B cell (primary cell): ENCODE results near the gene KCNJ14. TPM values are rescaled to one million over a fixed set of nuclear protein-coding genes. Genes with fewer than 3 reads are reported as not detected.

Experiments used
- ATAC-seq: fragments of 200-7000 bp; cut with Tn5 transposase; one replicate; pipeline ENCODE4 v1.10.0; 2021; ENCODE audit warnings: low read depth, mild to moderate bottlenecking, moderate number of reproducible peaks, moderate library complexity
- CTCF ChIA-PET: fragments of 350-600 bp; sonication (Branson Sonifier 250); formaldehyde crosslinking; loops from one replicate; lab custom pipeline; 2021; ENCODE audit warnings: antibody characterized with exemption, inconsistent platforms; lab: Charles Lee
- POLR2A ChIA-PET: fragments of 350-600 bp; sonication (Branson Sonifier 250); formaldehyde crosslinking; loops from one replicate; lab custom pipeline; 2021; ENCODE audit warnings: antibody characterized with exemption; lab: Charles Lee
- DNase-seq: peaks from one replicate; pipeline ENCODE4 v3.0.0; 2013
- H2AFZ ChIP-seq: 2 replicates; pipeline ENCODE4 v1.6.1; 2012; ENCODE audit warnings: mild to moderate bottlenecking, low read depth, low read length; ENCODE audit not compliant: insufficient read depth, poor library complexity, severe bottlenecking
- H3K27ac ChIP-seq, 2 donors: 1 replicate in 1 of 2; 2 replicates in 1 of 2; pipeline ENCODE4 v1.5.1; 2012 to 2013; ENCODE audit warnings: low read length in 2 of 2, mild to moderate bottlenecking in 2 of 2, moderate library complexity in 1 of 2
- H3K27me3 ChIP-seq, 4 experiments: fragments of 200-600 bp in 1 of 4; sonication (generic) in 1 of 4; replicated peaks in 1 of 4; 1 replicate in 2 of 4; 2 replicates in 2 of 4; pipeline versions ENCODE4 v1.6.1 to v1.7.0; 2013 to 2016; ENCODE audit warnings: low read length in 3 of 4, mild to moderate bottlenecking in 2 of 4, mixed read lengths in 1 of 4, moderate library complexity in 1 of 4; ENCODE audit not compliant: insufficient read depth in 4 of 4, control insufficient read depth in 3 of 4; ENCODE audit errors: control extremely low read depth in 1 of 4
- H3K36me3 ChIP-seq, 2 experiments: replicated peaks in 1 of 2; 1 replicate in 1 of 2; 2 replicates in 1 of 2; pipeline versions ENCODE4 v1.6.1 to v1.7.1; 2013; ENCODE audit warnings: low read length in 1 of 2; ENCODE audit not compliant: insufficient read depth in 2 of 2, control insufficient read depth in 1 of 2; ENCODE audit errors: control extremely low read depth in 1 of 2, extremely low read depth in 1 of 2
- H3K4me1 ChIP-seq, 2 donors: fragments of 200-600 bp in 1 of 2; sonication (generic) in 1 of 2; 1 replicate in 1 of 2; 2 replicates in 1 of 2; pipeline versions ENCODE4 v1.5.1 to v1.6.1; 2013 to 2017; ENCODE audit warnings: low read length in 2 of 2; ENCODE audit not compliant: control insufficient read depth in 2 of 2, insufficient read depth in 2 of 2
- H3K4me2 ChIP-seq: replicated peaks from 2 replicates; pipeline ENCODE3; 2012; ENCODE audit warnings: mild to moderate bottlenecking, low read depth, low read length; ENCODE audit not compliant: poor library complexity, severe bottlenecking
- H3K4me3 ChIP-seq, 5 experiments: fragments of 200-600 bp in 1 of 5; sonication (generic) in 1 of 5; 1 replicate in 3 of 5; 2 replicates in 2 of 5; pipeline versions ENCODE4 v1.5.1 to v1.7.0; 2011 to 2016; ENCODE audit warnings: low read length in 4 of 5, mild to moderate bottlenecking in 4 of 5, low read depth in 2 of 5, control low read depth in 1 of 5, moderate library complexity in 1 of 5; ENCODE audit not compliant: insufficient read depth in 1 of 5; ENCODE audit errors: control extremely low read depth in 1 of 5, extremely low read depth in 1 of 5
- H3K79me2 ChIP-seq: fragments of 200-600 bp; sonication (generic); one replicate; pipeline ENCODE4 v1.6.0; 2016; ENCODE audit warnings: low read length; ENCODE audit not compliant: control insufficient read depth, insufficient read depth
- H3K9ac ChIP-seq: fragments of 200-600 bp; sonication (generic); 2 replicates; pipeline ENCODE4 v1.6.1; 2017; ENCODE audit warnings: mild to moderate bottlenecking, low read length, moderate library complexity
- H3K9me3 ChIP-seq, 3 donors: one replicate each; pipeline versions ENCODE4 v1.6.1 to v1.7.1; 2013; ENCODE audit warnings: low read length in 2 of 3; ENCODE audit not compliant: control insufficient read depth in 2 of 3, insufficient read depth in 1 of 3; ENCODE audit errors: control extremely low read depth in 1 of 3
- H4K20me1 ChIP-seq: 2 replicates; pipeline ENCODE4 v1.6.0; 2012; ENCODE audit warnings: mild to moderate bottlenecking, low read length; ENCODE audit not compliant: insufficient read depth, control insufficient read depth, poor library complexity, severe bottlenecking
- H3K27ac Mint-ChIP-seq: one replicate; pipeline ENCODE4 v1.8.0; 2021; ENCODE audit warnings: mixed read lengths
- H3K27me3 Mint-ChIP-seq: one replicate; pipeline ENCODE4 v1.8.0; 2021; ENCODE audit warnings: mixed read lengths
- H3K4me1 Mint-ChIP-seq: one replicate; pipeline ENCODE4 v1.8.0; 2021; ENCODE audit warnings: mixed read lengths
- H3K4me3 Mint-ChIP-seq: one replicate; pipeline ENCODE4 v1.8.0; 2021; ENCODE audit warnings: mixed read lengths
- H3K9me3 Mint-ChIP-seq: one replicate; pipeline ENCODE4 v1.8.0; 2022; ENCODE audit warnings: mixed read lengths; ENCODE audit not compliant: insufficient read depth
- CTCF ChIP-seq: fragments of 200-600 bp; IDR thresholded peaks from one replicate; pipeline ENCODE4 v1.8.0; 2022; ENCODE audit warnings: antibody characterized with exemption, mild to moderate bottlenecking
- EZH2 ChIP-seq: IDR thresholded peaks from 2 replicates; pipeline ENCODE4 v1.6.1; 2012; ENCODE audit warnings: borderline replicate concordance, low read depth, mild to moderate bottlenecking, moderate library complexity, low read length; ENCODE audit not compliant: insufficient read depth, poor library complexity, severe bottlenecking
- WGBS: methylation state at CpG from one replicate; pipeline ENCODE4 v1.1.5; 2013; ENCODE audit warnings: missing lambda C conversion rate; ENCODE audit not compliant: insufficient coverage; 5-methylcytosine and 5-hydroxymethylcytosine counted together
- intact Hi-C: fragments of 100-400 bp; cut with micrococcal nuclease; formaldehyde crosslinking; loops from one replicate; pipeline ENCODE4 v1.10.0; 2022
- polyA plus RNA-seq: library from polyadenylated mRNA; depleted of rRNA; stranded (reverse); fragments of >200 nt; gene quantifications from 2 replicates; pipeline ENCODE4 v1.2.3, GENCODE V29; 2012
- total RNA-seq, 2 donors: library from RNA; stranded (reverse); fragments of 120-200 nt in 1 of 2; gene quantifications; 1 replicate in 1 of 2; 2 replicates in 1 of 2; pipeline versions ENCODE4 v1.2.3 to v1.2.4, GENCODE V29; 2013 to 2022

Gene KCNJ14
- total and polyA plus RNA-seq, 2 donors (not counting 1 experiment from before 2014, with no cell fraction given) = 1.5 to 2.3 TPM

DNA sequence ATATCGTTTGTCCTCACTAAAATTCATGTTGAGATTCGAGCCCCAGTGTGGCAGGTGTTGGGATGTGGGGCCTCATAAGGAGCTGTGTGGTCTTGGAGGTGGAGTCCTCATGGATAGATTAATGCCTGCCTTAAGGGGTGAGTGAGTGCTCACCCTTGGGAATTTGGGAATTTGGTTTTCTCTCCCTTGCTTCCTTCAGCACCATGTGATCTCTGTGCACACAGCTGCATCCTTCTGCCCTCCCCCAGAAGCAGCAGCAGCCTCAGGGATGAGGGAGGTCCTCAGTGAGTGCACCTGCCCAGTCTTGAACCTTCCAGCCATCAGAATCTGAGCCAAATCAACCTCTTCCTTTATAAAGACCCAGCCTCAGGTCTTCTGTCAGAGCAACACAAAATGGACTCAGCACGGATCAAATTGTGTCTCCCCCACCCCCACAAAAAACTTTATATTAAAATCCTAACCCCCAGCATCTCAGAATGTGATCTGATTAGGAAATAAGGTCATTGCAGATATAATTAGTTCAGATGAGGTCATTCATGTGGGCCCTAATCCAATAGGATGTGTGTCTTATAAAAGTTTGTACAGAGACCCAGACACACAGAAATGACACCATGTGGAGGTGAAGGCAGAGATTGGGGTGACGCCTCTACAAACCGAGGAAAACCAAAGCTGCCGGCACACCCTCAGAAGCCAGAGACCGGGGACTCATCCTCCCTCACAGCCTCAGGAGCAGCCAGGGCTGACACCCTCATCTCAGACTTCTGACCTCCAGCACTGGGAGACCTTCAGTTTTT, 26.7 kb downstream of the KCNJ14 start:
- Histone ChIP-seq H3K36me3 (no peaks in the 10 kb centered on the region), H2AFZ (no peak overlapping the region), H3K27me3 (no peaks in the 10 kb centered on the region), H3K9me3 (peaks cover 0 to 4% (median 0%) of the 10 kb centered on the region in 3 donors), H3K79me2 (no peaks in the 10 kb centered on the region), H4K20me1 (no peaks in the 10 kb centered on the region), H3K27ac (no peak overlapping the region), H3K9ac (no peak overlapping the region), H3K4me3 (no peak overlapping the region), H3K4me1 (peaks cover 4 to 13% of the 10 kb centered on the region in 2 donors), H3K4me2 (no peak overlapping the region)
- ChIA-PET CTCF (interaction anchor here (0.9 to 3.3 kb wide), 5 partner anchors 8 to 223 kb away, joined by 3 to 23 read pairs (median 4); no protein-coding TSS in a partner anchor), POLR2A (interaction anchor here (1.1 kb wide), 1 partner anchor 12 kb away, joined by 3 read pairs; no protein-coding TSS in a partner anchor)
- no peaks in the 10 kb centered on the region for H3K9me3 Mint-ChIP-seq
- DNase-seq = no peak
- no peak for ATAC-seq
- intact Hi-C loops = no loop called here
- H3K4me3 Mint-ChIP-seq = peak overlapping the region; percentile 47
- H3K4me1 Mint-ChIP-seq = peaks cover 16% of the 10 kb centered on the region
- no peaks in the 10 kb centered on the region for H3K27me3 Mint-ChIP-seq
- WGBS = 93% methylated on average over 5 of the region's 7 CpGs
- TF ChIP-seq CTCF (no peak), EZH2 (no peak)
- no peak overlapping the region for H3K27ac Mint-ChIP-seq

DNA sequence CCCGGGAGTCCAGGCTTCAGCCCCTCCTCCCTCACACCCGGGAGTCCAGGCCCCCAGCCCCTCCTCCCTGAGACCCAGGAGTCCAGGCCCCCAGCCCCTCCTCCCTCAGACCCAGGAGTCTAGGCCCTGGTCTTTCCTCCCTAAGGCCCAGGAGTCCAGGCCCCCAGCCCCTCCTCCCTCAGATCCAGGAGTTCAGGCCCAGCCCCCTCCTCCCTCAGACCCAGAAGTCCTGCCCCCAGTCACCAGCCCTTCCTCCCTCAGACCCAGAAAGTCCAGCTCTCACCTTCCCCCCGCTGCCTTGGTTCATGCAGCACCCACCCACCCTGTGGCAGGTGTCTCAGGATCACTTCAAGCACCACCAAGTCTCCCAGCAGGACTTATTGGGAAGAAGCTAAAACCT, 27.9 kb downstream of the KCNJ14 start:
- Mint-ChIP-seq H3K27ac (no peak overlapping the region), H3K9me3 (no peaks in the 10 kb centered on the region), H3K4me3 (no peak overlapping the region), H3K4me1 (peaks cover 16% of the 10 kb centered on the region), H3K27me3 (peaks cover 3% of the 10 kb centered on the region)
- ChIA-PET CTCF (no interaction called here), POLR2A (no interaction called here)
- no peak overlapping the region for H3K27ac ChIP-seq
- ATAC-seq (no peak), DNase-seq (no peak)
- no peak overlapping the region for H3K4me2 ChIP-seq
- H3K79me2 ChIP-seq = no peaks in the 10 kb centered on the region
- H4K20me1 ChIP-seq = no peaks in the 10 kb centered on the region
- TF ChIP-seq CTCF (no peak), EZH2 (no peak)
- no peak overlapping the region for H2AFZ ChIP-seq
- H3K4me1 ChIP-seq = peaks cover 4 to 13% of the 10 kb centered on the region in 2 donors
- WGBS = 77% methylated on average over 3 of the region's 3 CpGs
- H3K27me3 ChIP-seq = no peaks in the 10 kb centered on the region
- no peaks in the 10 kb centered on the region for H3K36me3 ChIP-seq
- no peak overlapping the region for H3K4me3 ChIP-seq
- intact Hi-C loops = no loop called here
- peaks cover 0 to 4% (median 0%) of the 10 kb centered on the region in 3 donors for H3K9me3 ChIP-seq
- H3K9ac ChIP-seq = no peak overlapping the region
